ENCODE data around the gene RBM38.

RBM38 gene

GRCh38 chr20:57442158-57442887, 51.1 kb downstream of the RBM38 start:
- H3K4me2 ChIP-seq (ENCODE audit: low read depth, low read length, poor library complexity, severe bottlenecking) = no peak overlapping the region
- no peak overlapping the region for H2AFZ ChIP-seq (ENCODE audit: low read depth, low read length, severe bottlenecking)
- H3K9ac ChIP-seq (ENCODE audit: low read length) = no peak overlapping the region

GRCh38 chr20:57442888-57443239, 51.7 kb downstream of the RBM38 start:
- no peak overlapping the region for H3K9ac ChIP-seq (ENCODE audit: low read length)
- H3K27ac ChIP-seq (ENCODE audit: low read depth, low read length) = no peak overlapping the region
- no peak overlapping the region for H2AFZ ChIP-seq (ENCODE audit: low read depth, low read length, severe bottlenecking)
- H3F3A ChIP-seq (ENCODE audit: insufficient read depth) = no peaks in the 10 kb centered on the region
- no peak overlapping the region for H3K4me2 ChIP-seq (ENCODE audit: low read depth, low read length, poor library complexity, severe bottlenecking)
- H3K9me2 ChIP-seq (replicated peaks; ENCODE audit: insufficient read depth, low read length) = no peaks in the 10 kb centered on the region
- H3K27me3 ChIP-seq (ENCODE audit: low read length) = no peaks in the 10 kb centered on the region
- TF ChIP-seq EZH2phosphoT487 (conservative IDR thresholded peaks at IDR 0.05; ENCODE audit: low read length) = no peak
- TF ChIP-seq CTCF (IDR thresholded peaks at IDR 0.05; ENCODE audit: insufficient read depth, low read length, poor library complexity, severe bottlenecking) = no peak
- H3K9me3 ChIP-seq (ENCODE audit: insufficient read depth, low read length) = no peaks in the 10 kb centered on the region
- no peaks in the 10 kb centered on the region for H3K79me2 ChIP-seq (ENCODE audit: insufficient read depth, low read length)
- no peaks in the 10 kb centered on the region for H3K36me3 ChIP-seq (ENCODE audit: low read length)
- no peak overlapping the region for H3K4me3 ChIP-seq (ENCODE audit: insufficient read depth, low read length, poor library complexity, severe bottlenecking)
- H4K20me1 ChIP-seq (ENCODE audit: low read depth, low read length) = no peaks in the 10 kb centered on the region

More at GRCh38 chr20:57442158-57442887, 51.1 kb downstream of the RBM38 start:
- H3K79me2 ChIP-seq (ENCODE audit: insufficient read depth, low read length) = no peaks in the 10 kb centered on the region
- H3K36me3 ChIP-seq (ENCODE audit: low read length) = no peaks in the 10 kb centered on the region
- H4K20me1 ChIP-seq (ENCODE audit: low read depth, low read length) = no peaks in the 10 kb centered on the region
- no peaks in the 10 kb centered on the region for H3K27me3 ChIP-seq (ENCODE audit: low read length)
- H3K9me3 ChIP-seq (ENCODE audit: insufficient read depth, low read length) = no peaks in the 10 kb centered on the region
- H3K9me2 ChIP-seq (replicated peaks; ENCODE audit: insufficient read depth, low read length) = no peaks in the 10 kb centered on the region
- H3K4me3 ChIP-seq (ENCODE audit: insufficient read depth, low read length, poor library complexity, severe bottlenecking) = no peak overlapping the region
- TF ChIP-seq EZH2phosphoT487 (conservative IDR thresholded peaks at IDR 0.05; ENCODE audit: low read length) (no peak), CTCF (IDR thresholded peaks at IDR 0.05; ENCODE audit: insufficient read depth, low read length, poor library complexity, severe bottlenecking) (no peak)
- H3K27ac ChIP-seq (ENCODE audit: low read depth, low read length) = no peak overlapping the region
- no peaks in the 10 kb centered on the region for H3F3A ChIP-seq (ENCODE audit: insufficient read depth)

- Histone ChIP-seq H3K4me3 (ENCODE audit: insufficient read depth, low read length, poor library complexity, severe bottlenecking) (no peak overlapping the region), H2AFZ (ENCODE audit: low read depth, low read length, severe bottlenecking) (no peak overlapping the region), H3K27me3 (ENCODE audit: low read length) (no peaks in the 10 kb centered on the region), H3K27ac (ENCODE audit: low read depth, low read length) (no peak overlapping the region), H4K20me1 (ENCODE audit: low read depth, low read length) (no peaks in the 10 kb centered on the region), H3F3A (ENCODE audit: insufficient read depth) (no peaks in the 10 kb centered on the region), H3K79me2 (ENCODE audit: insufficient read depth, low read length) (no peaks in the 10 kb centered on the region), H3K9ac (ENCODE audit: low read length) (no peak overlapping the region), H3K9me3 (ENCODE audit: insufficient read depth, low read length) (no peaks in the 10 kb centered on the region), H3K4me2 (ENCODE audit: low read depth, low read length, poor library complexity, severe bottlenecking) (no peak overlapping the region), H3K36me3 (ENCODE audit: low read length) (no peaks in the 10 kb centered on the region), H3K9me2 (replicated peaks; ENCODE audit: insufficient read depth, low read length) (no peaks in the 10 kb centered on the region)
- TF ChIP-seq EZH2phosphoT487 (conservative IDR thresholded peaks at IDR 0.05; ENCODE audit: low read length) (no peak), CTCF (IDR thresholded peaks at IDR 0.05; ENCODE audit: insufficient read depth, low read length, poor library complexity, severe bottlenecking) (no peak)
These were observed 52.4 kb downstream of the RBM38 start for GRCh38 chr20:57443349-57444265.
